DOHH2 (cell line): ENCODE data around the gene ROR2.

ENCODE experiments used
- H3F3A ChIP-seq: fragments of 200-600 bp; sonication (generic), shearing (Covaris generic); 2 replicates; pipeline ENCODE4 v1.6.0; 2016; ENCODE audit warnings: antibody characterized with exemption, mild to moderate bottlenecking; ENCODE audit not compliant: control insufficient read depth, insufficient read depth
- H3K27ac ChIP-seq: fragments of 200-600 bp; sonication (generic); 2 replicates; pipeline ENCODE4 v1.5.1; 2014; ENCODE audit warnings: low read depth, mild to moderate bottlenecking, low read length, moderate library complexity
- H3K27me3 ChIP-seq: fragments of 200-600 bp; sonication (generic); 2 replicates; pipeline ENCODE4 v1.6.1; 2014; ENCODE audit warnings: mild to moderate bottlenecking, low read length, mixed read lengths; ENCODE audit not compliant: control insufficient read depth
- H3K36me3 ChIP-seq: fragments of 200-600 bp; sonication (generic); 2 replicates; pipeline ENCODE4 v1.6.1; 2014; ENCODE audit warnings: mild to moderate bottlenecking, low read length, moderate library complexity, mixed read lengths; ENCODE audit not compliant: control insufficient read depth
- H3K4me1 ChIP-seq: fragments of 200-600 bp; sonication (generic); 2 replicates; pipeline ENCODE4 v1.6.1; 2014; ENCODE audit warnings: mild to moderate bottlenecking, low read length, mixed read lengths; ENCODE audit not compliant: control insufficient read depth
- H3K4me2 ChIP-seq: fragments of 200-600 bp; sonication (generic); 2 replicates; pipeline ENCODE4 v1.6.0; 2014; ENCODE audit warnings: mild to moderate bottlenecking, low read length, moderate library complexity
- H3K4me3 ChIP-seq: fragments of 200-600 bp; sonication (generic); 2 replicates; pipeline ENCODE4 v1.5.1; 2014; ENCODE audit warnings: mild to moderate bottlenecking, low read length, mixed read lengths
- H3K79me2 ChIP-seq: fragments of 200-600 bp; sonication (generic); 2 replicates; pipeline ENCODE4 v1.6.1; 2014; ENCODE audit warnings: mild to moderate bottlenecking, low read length, mixed read lengths; ENCODE audit not compliant: control insufficient read depth
- H3K9me2 ChIP-seq: fragments of 200-600 bp; sonication (generic); replicated peaks from 2 replicates; pipeline ENCODE4 v1.6.1; 2014; ENCODE audit warnings: mild to moderate bottlenecking, low read length, mixed read lengths; ENCODE audit not compliant: control insufficient read depth
- H3K9me3 ChIP-seq: fragments of 200-600 bp; sonication (generic); 2 replicates; pipeline ENCODE4 v1.6.1; 2014; ENCODE audit warnings: antibody characterized with exemption, low read length, mixed read lengths; ENCODE audit not compliant: control insufficient read depth, insufficient read depth
- H4K20me1 ChIP-seq: fragments of 200-600 bp; sonication (generic); 2 replicates; pipeline ENCODE4 v1.6.0; 2014; ENCODE audit warnings: low read depth, mild to moderate bottlenecking, antibody characterized with exemption, low read length, moderate library complexity; ENCODE audit not compliant: control insufficient read depth, insufficient read depth
- CTCF ChIP-seq: fragments of 200-600 bp; sonication (generic); IDR thresholded peaks from one replicate; pipeline ENCODE4 v1.5.1; 2014; ENCODE audit warnings: antibody characterized with exemption, mild to moderate bottlenecking, low read depth, low read length; ENCODE audit not compliant: poor library complexity, severe bottlenecking
- EZH2phosphoT487 ChIP-seq: fragments of 200-600 bp; sonication (generic); IDR thresholded peaks from 2 replicates; pipeline ENCODE4 v1.6.1; 2017; ENCODE audit warnings: borderline replicate concordance, mild to moderate bottlenecking, antibody characterized with exemption, low read length, moderate library complexity, mixed read lengths

The ROR2 gene

GRCh38 chr9:91905991-91906469 lies 44.0 kb downstream of the ROR2 start:
- H4K20me1 ChIP-seq, result no peaks in the 10 kb centered on the region
- H3K79me2 ChIP-seq, result no peaks in the 10 kb centered on the region
- H3K36me3 ChIP-seq, result no peaks in the 10 kb centered on the region
- TF ChIP-seq CTCF (no peak), EZH2phosphoT487 (no peak)
- H3K27ac ChIP-seq, result no peak overlapping the region
- H3K27me3 ChIP-seq, result peaks cover 3% of the 10 kb centered on the region; the same call in 1 of the 2 replicates
- H3K4me3 ChIP-seq, result no peak overlapping the region
- H3K9me2 ChIP-seq, result no peaks in the 10 kb centered on the region
- H3K4me1 ChIP-seq, result no peaks in the 10 kb centered on the region
- no peaks in the 10 kb centered on the region for H3K9me3 ChIP-seq
- H3F3A ChIP-seq, result no peaks in the 10 kb centered on the region
- no peak overlapping the region for H3K4me2 ChIP-seq

- H3K27me3 ChIP-seq, result peaks cover 3% of the 10 kb centered on the region; the same call in 1 of the 2 replicates
- H4K20me1 ChIP-seq, result no peaks in the 10 kb centered on the region
- H3K4me1 ChIP-seq, result no peaks in the 10 kb centered on the region
- H3K36me3 ChIP-seq, result no peaks in the 10 kb centered on the region
- H3K27ac ChIP-seq, result no peak overlapping the region
- TF ChIP-seq EZH2phosphoT487 (no peak), CTCF (no peak)
- no peaks in the 10 kb centered on the region for H3K9me3 ChIP-seq
- no peak overlapping the region for H3K4me3 ChIP-seq
- H3F3A ChIP-seq, result no peaks in the 10 kb centered on the region
- no peaks in the 10 kb centered on the region for H3K9me2 ChIP-seq
- no peaks in the 10 kb centered on the region for H3K79me2 ChIP-seq
- no peak overlapping the region for H3K4me2 ChIP-seq
These were observed 44.8 kb downstream of the ROR2 start for GRCh38 chr9:91905237-91905650.

GRCh38 chr9:91904588-91905236 lies 45.3 kb downstream of the ROR2 start:
- Histone ChIP-seq H3K36me3 (no peaks in the 10 kb centered on the region), H3K79me2 (no peaks in the 10 kb centered on the region)

More at GRCh38 chr9:91904588-91905236, 45.3 kb downstream of the ROR2 start:
- Histone ChIP-seq H3K9me2 (no peaks in the 10 kb centered on the region), H3K4me2 (no peak overlapping the region), H3K27ac (no peak overlapping the region), H3K4me1 (no peaks in the 10 kb centered on the region), H3K9me3 (no peaks in the 10 kb centered on the region), H3K4me3 (no peak overlapping the region), H3K27me3 (peaks cover 3% of the 10 kb centered on the region; the same call in 1 of the 2 replicates), H3F3A (no peaks in the 10 kb centered on the region), H4K20me1 (no peaks in the 10 kb centered on the region)
- TF ChIP-seq EZH2phosphoT487, result no peak
- no peak for TF ChIP-seq CTCF
